IMR-90 (cell line): ENCODE measurements around the gene NXPH3. TPM values are rescaled to one million over a fixed set of nuclear protein-coding genes. Genes with fewer than 3 reads are reported as not detected.

Experiments used
- ATAC-seq: fragments of 200-7000 bp; cut with Tn5 transposase; 2 replicates; pipeline ENCODE4 v1.9.1; 2020; ENCODE audit warnings: low read depth, mild to moderate bottlenecking, moderate library complexity
- BruUV-seq: library from RNA; stranded (reverse); fragments of 400-500 nt; replicated peaks from 2 replicates; lab custom pipeline; 2021; lab: Mats Ljungman, UMichigan
- CTCF ChIA-PET: fragments of 300-600 bp; formaldehyde crosslinking; extraction: SDS; loops from one replicate; lab custom pipeline; 2021; ENCODE audit warnings: antibody characterized with exemption; lab: Yijun Ruan, JAX
- POLR2A ChIA-PET: fragments of 300-600 bp; sonication (Branson Sonifier 250); formaldehyde crosslinking; loops from one replicate; lab custom pipeline; 2022; ENCODE audit warnings: antibody characterized with exemption; ENCODE audit not compliant: unreplicated experiment; lab: Charles Lee
- DNase-seq: peaks from one replicate; pipeline ENCODE4 v3.0.0; 2013
- H2AFZ ChIP-seq: replicated peaks from 2 replicates; pipeline ENCODE3; 2013; ENCODE audit warnings: low read length, mild to moderate bottlenecking; ENCODE audit not compliant: poor library complexity
- H2AK5ac ChIP-seq: 2 replicates; pipeline ENCODE4 v1.6.1; 2013; ENCODE audit warnings: low read depth, low read length, inconsistent platforms
- H2AK9ac ChIP-seq: replicated peaks from 2 replicates; pipeline ENCODE3; 2013; ENCODE audit warnings: mild to moderate bottlenecking, low read depth, low read length, moderate library complexity; ENCODE audit not compliant: poor library complexity
- H2BK120ac ChIP-seq: 2 replicates; pipeline ENCODE4 v1.6.1; 2013; ENCODE audit warnings: low read depth, low read length, inconsistent platforms
- H2BK15ac ChIP-seq: 3 replicates; pipeline ENCODE4 v1.6.1; 2013; ENCODE audit warnings: low read depth, low read length, inconsistent platforms
- H2BK20ac ChIP-seq: 2 replicates; pipeline ENCODE4 v1.6.1; 2013; ENCODE audit warnings: low read depth, mild to moderate bottlenecking, inconsistent platforms, low read length, moderate library complexity
- H2BK5ac ChIP-seq: 2 replicates; pipeline ENCODE4 v1.6.1; 2013; ENCODE audit warnings: mild to moderate bottlenecking, low read depth, low read length, inconsistent platforms; ENCODE audit not compliant: poor library complexity, severe bottlenecking
- H3K14ac ChIP-seq: replicated peaks from 2 replicates; pipeline ENCODE4 v1.6.1; 2013; ENCODE audit warnings: low read depth, low read length, inconsistent platforms
- H3K18ac ChIP-seq: 2 replicates; pipeline ENCODE4 v1.6.1; 2013; ENCODE audit warnings: low read depth, low read length, control low read depth
- H3K23ac ChIP-seq: 2 replicates; pipeline ENCODE4 v1.6.1; 2013; ENCODE audit warnings: low read depth, low read length, inconsistent platforms
- H3K27ac ChIP-seq: 2 replicates; pipeline ENCODE4 v1.5.1; 2013; ENCODE audit warnings: mild to moderate bottlenecking, control low read depth, low read length; ENCODE audit not compliant: insufficient read depth
- H3K27me3 ChIP-seq: 2 replicates; pipeline ENCODE4 v1.6.1; 2013; ENCODE audit warnings: low read length; ENCODE audit not compliant: control insufficient read depth, insufficient read depth
- H3K36me3 ChIP-seq: 2 replicates; pipeline ENCODE4 v1.6.1; 2013; ENCODE audit warnings: low read length, mixed read lengths; ENCODE audit not compliant: control insufficient read depth, insufficient read depth
- H3K4ac ChIP-seq: 2 replicates; pipeline ENCODE4 v1.6.1; 2013; ENCODE audit warnings: low read depth, low read length, inconsistent platforms
- H3K4me1 ChIP-seq: 2 replicates; pipeline ENCODE4 v1.6.1; 2013; ENCODE audit warnings: low read length, mixed read lengths; ENCODE audit not compliant: control insufficient read depth, insufficient read depth
- H3K4me2 ChIP-seq: 2 replicates; pipeline ENCODE4 v1.6.1; 2013; ENCODE audit warnings: low read depth, mild to moderate bottlenecking, control low read depth, low read length, moderate library complexity
- H3K4me3 ChIP-seq: 2 replicates; pipeline ENCODE4 v1.5.1; 2013; ENCODE audit warnings: low read depth, mild to moderate bottlenecking, control low read depth, low read length, moderate library complexity; ENCODE audit not compliant: insufficient read depth
- H3K56ac ChIP-seq: 2 replicates; pipeline ENCODE4 v1.6.1; 2013; ENCODE audit warnings: low read length, inconsistent platforms; ENCODE audit not compliant: insufficient read depth; ENCODE audit errors: extremely low read depth
- H3K79me1 ChIP-seq, 2 experiments: 2 replicates each; pipeline ENCODE4 v1.6.1; 2013; ENCODE audit warnings: low read length in 2 of 2, inconsistent platforms in 1 of 2, low read depth in 1 of 2
- H3K9ac ChIP-seq: 2 replicates; pipeline ENCODE4 v1.6.1; 2013; ENCODE audit warnings: low read depth, low read length, control low read depth
- H3K9me1 ChIP-seq: 2 replicates; pipeline ENCODE4 v1.6.1; 2013; ENCODE audit warnings: low read length, inconsistent platforms; ENCODE audit not compliant: insufficient read depth
- H3K9me3 ChIP-seq: 2 replicates; pipeline ENCODE4 v1.6.1; 2013; ENCODE audit warnings: low read length; ENCODE audit not compliant: control insufficient read depth, insufficient read depth
- H4K20me1 ChIP-seq: 2 replicates; pipeline ENCODE4 v1.6.1; 2013; ENCODE audit warnings: low read length, inconsistent platforms; ENCODE audit not compliant: insufficient read depth
- H4K5ac ChIP-seq: 2 replicates; pipeline ENCODE4 v1.6.1; 2013; ENCODE audit warnings: mild to moderate bottlenecking, low read depth, low read length, control low read depth
- H4K8ac ChIP-seq, 2 experiments: 2 replicates each; pipeline ENCODE4 v1.6.1; 2013; ENCODE audit warnings: low read depth in 2 of 2, low read length in 2 of 2, control low read depth in 1 of 2, inconsistent platforms in 1 of 2
- H4K91ac ChIP-seq: 2 replicates; pipeline ENCODE4 v1.6.1; 2013; ENCODE audit warnings: low read depth, low read length, inconsistent platforms; ENCODE audit not compliant: insufficient read depth
- BHLHE40 ChIP-seq: fragments of 150-350 bp; IDR thresholded peaks from 2 replicates; pipeline ENCODE4 v1.6.1; 2016; ENCODE audit warnings: mild to moderate bottlenecking, low read depth, low read length
- CHD1 ChIP-seq: IDR thresholded peaks from 2 replicates; pipeline ENCODE4 v1.6.1; 2012; ENCODE audit warnings: low read depth, low read length, improper control_type of control experiment
- MAZ ChIP-seq: IDR thresholded peaks from 2 replicates; pipeline ENCODE4 v1.6.1; 2012; ENCODE audit warnings: low read depth, mild to moderate bottlenecking, low read length, improper control_type of control experiment, moderate library complexity, borderline replicate concordance
- MXI1 ChIP-seq: IDR thresholded peaks from 2 replicates; pipeline ENCODE4 v1.6.1; 2012; ENCODE audit warnings: low read depth, mild to moderate bottlenecking, low read length, moderate library complexity, borderline replicate concordance
- NFE2L2 ChIP-seq: fragments of 150-350 bp; IDR thresholded peaks from 2 replicates; pipeline ENCODE4 v1.6.1; 2016; ENCODE audit warnings: low read depth, mild to moderate bottlenecking, low read length
- RFX5 ChIP-seq: IDR thresholded peaks from 2 replicates; pipeline ENCODE4 v1.8.0; 2012; ENCODE audit warnings: low read depth, mild to moderate bottlenecking, low read length, moderate library complexity
- WGBS, 2 experiments: methylation state at CpG; one replicate each; pipeline versions ENCODE4 v1.1.5 to v1.1.7; 2013; ENCODE audit warnings: missing lambda C conversion rate in 2 of 2; ENCODE audit not compliant: insufficient read length in 1 of 2; ENCODE audit errors: extremely low coverage in 2 of 2; 5-methylcytosine and 5-hydroxymethylcytosine counted together
- dilution Hi-C: fragments of 300-500 bp; cut with HindIII; formaldehyde crosslinking; loops from one replicate; pipeline ENCODE4 v1.14.3; 2018; ENCODE audit warnings: low sequenced_read_pairs; ENCODE audit not compliant: unreplicated experiment
- in situ Hi-C: fragments of 300-500 bp; cut with MboI; formaldehyde crosslinking; loops from 3 replicates; pipeline ENCODE4 v1.14.3; 2019; ENCODE audit warnings: low sequenced_read_pairs, inconsistent platforms, mixed read lengths
- intact Hi-C: fragments of 100-400 bp; cut with micrococcal nuclease; formaldehyde crosslinking; loops from 2 replicates; pipeline ENCODE4 v1.10.0; 2022
- polyA plus RNA-seq, 3 experiments: library from polyadenylated mRNA; depleted of rRNA; stranded (reverse); fragments of >200 nt; gene quantifications; 2 replicates each; pipeline ENCODE4 v1.2.3, GENCODE V29; 2012; ENCODE audit warnings: low replicate concordance in 1 of 3
- total RNA-seq: library from RNA; depleted of rRNA; stranded (reverse); fragments of >200 nt; gene quantifications from 2 replicates; pipeline ENCODE4 v1.2.3, GENCODE V29; 2012

Gene NXPH3
- total and polyA plus RNA-seq, 2 of the 4 experiments (the other 2 are of a cell fraction), result 0.18 to 0.31 TPM

GRCh38 chr17:49576088-49576916 is 631 bp downstream of the NXPH3 start:
- Histone ChIP-seq H2BK5ac (no peak overlapping the region), H3K23ac (no peak overlapping the region), H2AK5ac (no peak overlapping the region), H2AFZ (peak overlapping the region; percentile 94), H3K18ac (no peak overlapping the region), H3K9ac (peak overlapping the region; percentile 75), H3K14ac (no peak overlapping the region; the same call in 1 of the 2 replicates), H4K8ac (no peak overlapping the region), H2AK9ac (peak overlapping the region; percentile 65), H3K79me1 (no peaks in the 10 kb centered on the region), H3K4ac (0 out of 2 replicates have a peak overlapping the region, but pooled peaks have one; percentile 65), H2BK15ac (no peak overlapping the region), H3K36me3 (no peaks in the 10 kb centered on the region), H3K4me2 (peak overlapping the region; percentile 90), H3K27ac (no peak overlapping the region), H2BK120ac (0 out of 2 replicates have a peak overlapping the region, but pooled peaks have one; percentile 40), H4K91ac (no peak overlapping the region), H3K9me3 (no peaks in the 10 kb centered on the region), H3K9me1 (no peaks in the 10 kb centered on the region), H3K4me3 (peak overlapping the region; percentile 57), H2BK20ac (no peak overlapping the region), H3K27me3 (peaks cover 54% of the 10 kb centered on the region), H3K4me1 (peaks cover 4% of the 10 kb centered on the region; the same call in 1 of the 2 replicates), H3K56ac (no peak overlapping the region), H4K5ac (no peak overlapping the region), H4K20me1 (no peaks in the 10 kb centered on the region; the same call in none of the 2 replicates)
- dilution Hi-C loops, result no loop called here
- DNase-seq (peak; percentile 24), ATAC-seq (peak; percentile 84)
- in situ Hi-C loops, result no loop called here
- intact Hi-C loops, result no loop called here
- no TSS peak for BruUV-seq
- ChIA-PET CTCF (interaction anchor here (0.5 kb wide), 1 partner anchor 122 kb away, joined by 3 read pairs; no protein-coding TSS in a partner anchor), POLR2A (interaction anchor here (0.5 kb wide), 1 partner anchor 19 kb away, joined by 4 read pairs; no protein-coding TSS in a partner anchor)
- 0% methylated on average over 17 of the region's 68 CpGs; no CpG with 5 or more reads in 1 of the 2 experiments for WGBS, 2 experiments
- TF ChIP-seq BHLHE40 (no peak), NFE2L2 (no peak), MAZ (peak; percentile 39; the same call in 1 of the 2 replicates), RFX5 (no peak), CHD1 (no peak), MXI1 (no peak)
